ENCODE results near the gene TIAM2.

Gene TIAM2

DNA sequence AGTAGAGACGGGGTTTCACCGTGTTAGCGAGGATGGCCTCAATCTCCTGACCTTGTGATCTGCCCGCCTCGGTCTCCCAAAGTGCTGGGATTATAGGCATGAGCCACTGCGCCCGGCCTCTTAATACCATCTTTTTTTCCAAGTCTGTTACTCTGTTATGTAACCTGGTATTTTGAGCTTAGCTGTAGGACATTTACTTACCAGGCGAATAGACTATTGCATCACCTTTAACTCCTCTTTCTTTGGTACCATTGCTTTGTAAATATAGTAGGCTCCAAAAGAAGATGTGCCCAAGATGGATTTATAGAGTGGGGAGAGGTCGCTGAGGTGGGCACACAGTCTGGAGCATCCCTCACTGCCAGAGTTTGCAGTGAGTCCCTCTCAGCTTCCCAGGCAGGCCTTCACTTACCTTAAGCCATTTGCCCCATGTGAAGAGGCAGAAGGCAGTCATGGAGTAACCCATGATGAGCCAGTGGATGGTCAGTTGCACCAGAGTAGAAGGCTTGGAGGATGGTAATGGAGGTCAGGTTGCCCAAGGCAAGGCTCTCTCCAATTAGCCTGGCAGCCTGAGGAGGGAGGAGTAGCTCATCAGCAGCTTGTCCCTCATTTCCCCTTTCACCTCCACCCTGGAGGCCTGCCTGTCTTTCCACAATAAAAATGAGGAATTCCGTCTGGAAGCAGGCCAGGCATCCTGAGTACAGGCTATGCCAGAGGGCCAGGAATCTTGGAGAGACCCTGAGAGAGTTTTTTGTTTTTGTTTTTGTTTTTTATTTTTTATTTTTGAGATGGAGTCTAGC is 9.7 kb downstream of the TIAM2 start:
- TF ChIP-seq, protein P1, sequence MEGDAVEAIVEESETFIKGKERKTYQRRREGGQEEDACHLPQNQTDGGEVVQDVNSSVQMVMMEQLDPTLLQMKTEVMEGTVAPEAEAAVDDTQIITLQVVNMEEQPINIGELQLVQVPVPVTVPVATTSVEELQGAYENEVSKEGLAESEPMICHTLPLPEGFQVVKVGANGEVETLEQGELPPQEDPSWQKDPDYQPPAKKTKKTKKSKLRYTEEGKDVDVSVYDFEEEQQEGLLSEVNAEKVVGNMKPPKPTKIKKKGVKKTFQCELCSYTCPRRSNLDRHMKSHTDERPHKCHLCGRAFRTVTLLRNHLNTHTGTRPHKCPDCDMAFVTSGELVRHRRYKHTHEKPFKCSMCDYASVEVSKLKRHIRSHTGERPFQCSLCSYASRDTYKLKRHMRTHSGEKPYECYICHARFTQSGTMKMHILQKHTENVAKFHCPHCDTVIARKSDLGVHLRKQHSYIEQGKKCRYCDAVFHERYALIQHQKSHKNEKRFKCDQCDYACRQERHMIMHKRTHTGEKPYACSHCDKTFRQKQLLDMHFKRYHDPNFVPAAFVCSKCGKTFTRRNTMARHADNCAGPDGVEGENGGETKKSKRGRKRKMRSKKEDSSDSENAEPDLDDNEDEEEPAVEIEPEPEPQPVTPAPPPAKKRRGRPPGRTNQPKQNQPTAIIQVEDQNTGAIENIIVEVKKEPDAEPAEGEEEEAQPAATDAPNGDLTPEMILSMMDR (IDR thresholded peaks at IDR 0.05; ENCODE audit: low read depth, low read length): no peak
- no peak overlapping the region for H3K4me3 ChIP-seq (ENCODE audit: low read depth, low read length)
- in situ Hi-C loops (cut with HindIII; ENCODE audit: low sequenced_read_pairs): no loop called here
- no peak for DNase-seq (ENCODE audit: low read depth, low spot score)

DNA sequence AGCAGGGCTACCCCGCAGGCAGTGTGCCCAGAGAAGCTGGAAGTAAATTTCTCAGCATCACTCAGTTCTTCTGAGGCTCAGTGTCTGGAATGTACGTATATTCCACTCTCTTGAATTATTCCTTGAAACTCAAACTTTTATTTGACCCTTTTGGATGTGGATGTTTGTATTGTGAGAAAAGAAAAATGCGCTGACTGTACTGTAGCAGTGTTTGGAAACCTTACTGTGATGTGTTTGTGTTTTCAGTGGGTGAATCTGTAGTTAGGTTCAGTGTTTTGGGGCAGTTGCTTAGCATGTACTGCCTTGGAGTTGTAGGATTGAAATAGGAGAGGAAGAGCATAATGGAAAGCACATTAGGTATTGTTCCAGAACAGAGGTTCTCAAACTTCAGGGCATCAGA is 13.5 kb downstream of the TIAM2 start:
- in situ Hi-C loops (cut with HindIII; ENCODE audit: low sequenced_read_pairs): no loop called here
- TF ChIP-seq, protein P1 (IDR thresholded peaks at IDR 0.05; ENCODE audit: low read depth, low read length): no peak
- H3K4me3 ChIP-seq (ENCODE audit: low read depth, low read length): no peak overlapping the region

DNA sequence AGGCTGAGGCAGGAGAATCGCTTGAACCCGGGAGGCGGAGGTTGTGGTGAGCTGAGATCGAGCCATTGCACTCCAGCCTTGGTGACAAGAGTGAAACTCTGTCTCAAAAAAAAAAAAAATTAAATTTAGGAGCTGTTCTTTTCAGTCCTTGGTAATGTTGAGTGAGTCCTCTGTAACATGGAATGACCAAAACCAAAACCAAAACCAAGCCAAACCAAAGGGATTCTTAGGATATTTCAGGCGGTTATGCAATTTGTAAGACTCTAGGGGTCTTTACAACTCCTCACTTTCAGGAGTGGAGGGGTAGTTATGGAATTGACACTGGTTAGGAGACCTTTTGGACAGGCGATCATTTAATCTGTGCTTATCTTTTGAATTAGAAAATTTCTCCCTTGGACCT is 15.8 kb downstream of the TIAM2 start:
- DNase-seq (ENCODE audit: low read depth, low spot score): no peak
- in situ Hi-C loops (cut with HindIII; ENCODE audit: low sequenced_read_pairs): no loop called here
- TF ChIP-seq, protein P1 (IDR thresholded peaks at IDR 0.05; ENCODE audit: low read depth, low read length): no peak
- H3K4me3 ChIP-seq (ENCODE audit: low read depth, low read length): no peak overlapping the region

More for the DNA sequence above, 13.5 kb downstream of the TIAM2 start:
- DNase-seq (ENCODE audit: low read depth, low spot score): peak; percentile 24

DNA sequence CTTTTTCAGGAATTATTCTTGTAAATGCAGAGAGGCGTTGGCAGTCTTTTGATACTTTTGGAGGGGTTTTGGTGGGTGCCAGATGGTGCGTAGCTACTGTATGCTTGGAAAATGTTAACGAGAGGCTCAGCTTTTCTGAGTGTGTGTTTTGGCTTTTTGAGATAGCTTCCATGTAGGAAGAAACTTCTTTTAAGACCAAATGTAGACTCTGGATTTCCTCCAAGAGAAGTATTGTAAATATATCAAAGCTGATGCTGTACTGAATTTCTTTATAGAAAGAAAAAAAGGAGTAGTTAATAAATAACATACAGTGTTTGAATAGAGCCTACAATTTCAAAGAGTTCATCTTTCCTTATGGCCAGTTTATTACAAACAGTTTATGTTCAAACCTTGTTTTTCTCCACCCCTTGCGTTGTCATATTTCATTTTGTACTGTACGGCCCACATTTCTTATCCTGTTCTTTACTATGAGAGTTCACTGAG is 16.7 kb downstream of the TIAM2 start:
- TF ChIP-seq, protein P1 (IDR thresholded peaks at IDR 0.05; ENCODE audit: low read depth, low read length): no peak
- H3K4me3 ChIP-seq (ENCODE audit: low read depth, low read length): no peak overlapping the region
- in situ Hi-C loops (cut with HindIII; ENCODE audit: low sequenced_read_pairs): no loop called here
- DNase-seq (ENCODE audit: low read depth, low spot score): no peak

DNA sequence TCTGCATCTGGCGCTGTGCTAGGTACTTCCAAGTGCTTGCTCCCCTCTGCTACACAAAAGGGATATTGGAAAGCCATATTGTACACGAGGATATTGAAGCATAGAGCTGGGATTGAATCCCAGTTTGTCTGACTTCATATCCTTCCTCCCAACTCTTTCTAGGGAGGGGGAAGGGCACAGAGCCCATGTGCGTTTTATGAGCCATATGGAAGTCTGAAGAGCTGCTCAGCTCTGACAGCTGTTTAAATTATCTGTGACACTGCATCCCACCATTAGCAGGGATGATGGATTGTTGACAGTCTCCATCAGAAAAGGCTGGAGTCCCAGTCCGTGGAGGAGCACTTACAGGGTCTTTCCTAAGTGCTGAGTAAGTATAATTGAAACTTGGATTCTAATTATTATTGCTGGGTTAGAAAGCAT is 18.4 kb downstream of the TIAM2 start:
- TF ChIP-seq, protein P1 (IDR thresholded peaks at IDR 0.05; ENCODE audit: low read depth, low read length): no peak

DNA sequence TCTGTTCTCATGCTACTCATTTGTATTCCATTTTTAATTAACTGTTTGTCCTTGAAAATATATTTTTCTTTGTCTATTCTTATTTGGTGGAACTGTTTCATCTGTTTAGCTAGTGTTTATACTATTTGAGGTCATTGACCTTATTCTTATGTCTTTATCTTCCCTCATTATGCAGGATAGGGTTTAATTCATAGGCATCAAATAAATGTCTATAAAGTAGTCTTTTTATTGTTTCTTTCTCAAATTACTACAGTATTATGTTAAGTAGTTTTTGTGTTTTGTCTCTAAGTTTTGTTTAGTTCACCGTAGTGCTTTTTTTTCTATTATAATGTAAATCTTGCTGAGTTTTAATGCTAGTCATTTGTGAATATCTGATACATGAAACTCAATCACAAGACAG is 19.0 kb downstream of the TIAM2 start:
- in situ Hi-C loops (cut with HindIII; ENCODE audit: low sequenced_read_pairs): no loop called here
- DNase-seq (ENCODE audit: low read depth, low spot score): no peak

More for the DNA sequence above, 18.4 kb downstream of the TIAM2 start:
- H3K4me3 ChIP-seq (ENCODE audit: low read depth, low read length): no peak overlapping the region
- DNase-seq (ENCODE audit: low read depth, low spot score): no peak
- in situ Hi-C loops (cut with HindIII; ENCODE audit: low sequenced_read_pairs): no loop called here

More for the DNA sequence above, 19.0 kb downstream of the TIAM2 start:
- TF ChIP-seq, protein P1 (IDR thresholded peaks at IDR 0.05; ENCODE audit: low read depth, low read length): no peak
- H3K4me3 ChIP-seq (ENCODE audit: low read depth, low read length): no peak overlapping the region
